Cardiac fibroblast (primary cell): ENCODE measurements around the gene NTRK2.

Experiments used
- DNase-seq, 2 donors: peaks; one replicate each; pipeline versions ENCODE4 v3.0.0 to v3.0.0-alpha.2; 2010; ENCODE audit warnings: low read depth in 2 of 2
- H3K4me3 ChIP-seq, 2 donors: replicated peaks in 1 of 2; 1 replicate in 1 of 2; 2 replicates in 1 of 2; pipeline ENCODE4 v1.5.1; 2011; ENCODE audit warnings: low read depth in 2 of 2, low read length in 2 of 2, mild to moderate bottlenecking in 2 of 2, moderate library complexity in 1 of 2
- CTCF ChIP-seq: IDR thresholded peaks from one replicate; pipeline ENCODE4 v1.5.1; 2011; ENCODE audit warnings: low read depth, mild to moderate bottlenecking, low read length, inconsistent platforms

Gene NTRK2

DNA sequence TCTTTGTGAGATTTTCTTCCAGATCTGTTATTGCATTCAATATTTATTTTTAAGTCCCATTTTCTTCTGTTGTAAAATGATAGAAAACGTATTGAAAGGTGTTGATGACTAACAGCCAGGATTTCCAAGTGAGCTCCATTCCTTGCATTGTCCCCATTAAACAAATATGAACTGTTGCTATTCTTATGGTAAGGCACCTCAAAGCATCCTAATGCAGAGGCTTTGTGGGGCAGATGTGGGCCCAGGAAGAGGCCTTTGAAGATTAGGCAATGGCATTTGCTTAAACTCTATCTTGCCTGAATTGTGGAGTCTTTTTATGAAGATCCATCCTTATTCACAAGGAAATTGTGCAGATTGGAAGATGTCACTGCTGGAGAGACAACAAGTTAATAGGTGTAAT is 38.9 kb downstream of the NTRK2 start:
- no peak overlapping the region for H3K4me3 ChIP-seq
- no peak for DNase-seq
- TF ChIP-seq CTCF: no peak

DNA sequence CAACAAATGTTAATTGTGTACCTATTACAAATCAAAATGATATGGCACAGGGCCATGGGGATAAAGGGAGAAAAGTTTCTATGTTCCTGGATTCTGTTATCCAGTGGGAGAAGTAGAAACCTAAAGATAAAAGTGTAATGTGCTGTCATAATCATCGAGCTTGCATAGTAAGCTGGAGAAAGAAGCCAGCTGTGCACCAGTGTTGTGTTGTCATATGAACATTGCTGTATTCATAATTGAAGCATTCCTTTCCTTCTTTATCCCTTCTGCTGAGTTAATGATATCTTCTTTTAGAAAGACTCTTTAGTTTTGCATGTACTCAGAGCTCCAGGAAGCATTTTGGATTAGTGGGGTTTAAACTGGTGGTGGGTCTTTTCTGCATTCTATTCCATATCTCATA is 39.5 kb downstream of the NTRK2 start:
- DNase-seq: peak in 1 of 2 donors; percentile 1
- no peak overlapping the region for H3K4me3 ChIP-seq
- no peak for TF ChIP-seq CTCF

DNA sequence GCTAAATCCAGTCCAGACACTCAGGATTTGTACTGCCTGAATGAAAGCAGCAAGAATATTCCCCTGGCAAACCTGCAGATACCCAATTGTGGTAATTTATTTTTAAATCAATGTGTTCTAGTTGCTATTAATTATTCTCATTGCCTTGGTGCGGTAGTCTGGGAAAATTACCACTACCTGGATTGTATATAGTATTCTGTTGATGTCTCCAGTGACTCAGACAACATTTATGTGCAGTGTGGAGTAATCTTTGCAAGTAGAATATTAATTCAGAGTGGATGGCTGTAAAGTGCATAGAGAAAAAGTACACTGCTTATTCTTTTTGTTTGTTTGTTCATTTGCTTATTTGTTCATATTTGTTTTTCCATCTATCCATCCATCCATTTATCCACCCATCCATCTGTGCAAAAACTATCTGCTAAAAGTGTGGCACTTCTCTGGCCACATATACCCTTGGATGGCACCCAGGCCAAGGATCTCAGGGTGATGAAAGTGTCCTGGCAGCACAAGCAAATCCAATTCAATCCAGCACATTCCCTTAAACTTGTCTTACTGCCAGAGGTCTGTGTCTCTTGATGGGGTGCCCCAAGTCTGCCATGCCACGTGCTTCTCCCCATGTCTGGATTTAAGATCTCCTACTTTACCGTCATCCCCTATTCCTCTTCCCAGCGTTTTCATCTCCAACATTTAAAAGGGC is 41.3 kb downstream of the NTRK2 start:
- DNase-seq: no peak

DNA sequence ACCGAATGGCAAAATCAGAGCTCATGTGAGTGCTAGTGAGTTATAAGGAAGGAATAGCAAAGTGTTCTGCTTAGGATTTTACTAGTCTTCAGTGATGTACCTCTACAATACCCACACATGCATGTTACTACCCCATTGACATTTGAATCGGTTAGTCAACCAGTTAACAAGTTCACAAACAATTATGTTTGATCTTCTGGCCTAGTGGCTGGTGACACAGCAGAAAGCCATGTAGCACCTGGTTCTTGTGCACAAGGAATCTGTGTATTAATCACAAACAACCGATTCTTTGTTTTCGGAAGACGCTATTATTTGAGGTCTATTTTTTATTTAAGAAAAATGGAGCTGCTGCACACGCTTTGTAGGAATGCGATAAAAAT is 41.9 kb downstream of the NTRK2 start:
- DNase-seq: no peak
- TF ChIP-seq CTCF: no peak
- H3K4me3 ChIP-seq: no peak overlapping the region

More for the DNA sequence above, 41.3 kb downstream of the NTRK2 start:
- no peak for TF ChIP-seq CTCF
- no peak overlapping the region for H3K4me3 ChIP-seq

- H3K4me3 ChIP-seq: no peak overlapping the region
- DNase-seq: peak; percentile 3 to 7
- TF ChIP-seq CTCF: no peak
Observed at GRCh38 chr9:84711936-84712335, 42.4 kb downstream of the NTRK2 start.

- DNase-seq: no peak
- no peak for TF ChIP-seq CTCF
Observed at GRCh38 chr9:84716217-84716616, 46.7 kb downstream of the NTRK2 start.

GRCh38 chr9:84718476-84718875 is 48.9 kb downstream of the NTRK2 start:
- no peak for DNase-seq
- TF ChIP-seq CTCF: no peak

More at GRCh38 chr9:84716217-84716616, 46.7 kb downstream of the NTRK2 start:
- no peak overlapping the region for H3K4me3 ChIP-seq

More at GRCh38 chr9:84718476-84718875, 48.9 kb downstream of the NTRK2 start:
- H3K4me3 ChIP-seq: no peak overlapping the region
